DND-41 (cell line): Measurements from ENCODE around the gene TRNAU1AP.

Source experiments
- ATAC-seq: fragments of 200-7000 bp; cut with Tn5 transposase; 3 replicates; pipeline ENCODE4 v1.9.1; 2021; ENCODE audit warnings: low read depth; ENCODE audit not compliant: insufficient read depth
- DNase-seq: peaks from one replicate; pipeline ENCODE4 v3.0.0-alpha.2; 2020
- H2AFZ ChIP-seq: 2 replicates; pipeline ENCODE4 v1.6.0; 2012; ENCODE audit warnings: low read depth, low read length
- H3K27ac ChIP-seq: 2 replicates; pipeline ENCODE4 v1.5.1; 2012; ENCODE audit warnings: low read length, inconsistent platforms
- H3K27me3 ChIP-seq: fragments of 200-600 bp; sonication (generic); 2 replicates; pipeline ENCODE4 v1.6.0; 2012; ENCODE audit warnings: low read length, mild to moderate bottlenecking, inconsistent platforms; ENCODE audit not compliant: insufficient read depth, poor library complexity
- H3K36me3 ChIP-seq: 2 replicates; pipeline ENCODE4 v1.5.1; 2012; ENCODE audit warnings: low read length, inconsistent platforms; ENCODE audit not compliant: insufficient read depth
- H3K4me1 ChIP-seq: 2 replicates; pipeline ENCODE4 v1.5.1; 2012; ENCODE audit warnings: mild to moderate bottlenecking, low read length; ENCODE audit not compliant: insufficient read depth
- H3K4me2 ChIP-seq: 2 replicates; pipeline ENCODE4 v1.6.0; 2012; ENCODE audit warnings: mild to moderate bottlenecking, moderate library complexity, low read length, inconsistent platforms; ENCODE audit not compliant: insufficient read depth
- H3K4me3 ChIP-seq, 2 experiments: fragments of 200-600 bp in 1 of 2; shearing (Covaris generic) in 1 of 2; 2 replicates each; pipeline ENCODE4 v1.5.1; 2012 to 2016; ENCODE audit warnings: inconsistent platforms in 2 of 2, low read length in 2 of 2, mild to moderate bottlenecking in 2 of 2, low read depth in 1 of 2, moderate library complexity in 1 of 2
- H3K79me2 ChIP-seq: 2 replicates; pipeline ENCODE4 v1.6.0; 2012; ENCODE audit warnings: low read length, inconsistent platforms; ENCODE audit not compliant: insufficient read depth
- H3K9ac ChIP-seq: 2 replicates; pipeline ENCODE4 v1.6.0; 2012; ENCODE audit warnings: low read depth, mild to moderate bottlenecking, inconsistent platforms, low read length, moderate library complexity
- H3K9me3 ChIP-seq: 2 replicates; pipeline ENCODE4 v1.5.1; 2012; ENCODE audit warnings: low read length, moderate library complexity, mild to moderate bottlenecking, inconsistent platforms; ENCODE audit not compliant: insufficient read depth, severe bottlenecking
- H4K20me1 ChIP-seq: 2 replicates; pipeline ENCODE4 v1.6.0; 2012; ENCODE audit warnings: low read length; ENCODE audit not compliant: insufficient read depth
- CTCF ChIP-seq: IDR thresholded peaks from 2 replicates; pipeline ENCODE4 v1.5.1; 2012; ENCODE audit warnings: borderline replicate concordance, low read length, moderate library complexity, mild to moderate bottlenecking; ENCODE audit not compliant: poor library complexity, severe bottlenecking; ENCODE audit errors: extremely low read depth
- EZH2 ChIP-seq: IDR thresholded peaks from 3 replicates; pipeline ENCODE4 v1.6.1; 2012; ENCODE audit warnings: borderline replicate concordance, low read depth, mild to moderate bottlenecking, moderate library complexity, low read length, inconsistent platforms; ENCODE audit not compliant: severe bottlenecking

Gene TRNAU1AP

GRCh38 chr1:28604411-28604810, 51.5 kb downstream of the TRNAU1AP start:
- no peak overlapping the region for H3K27ac ChIP-seq
- no peaks in the 10 kb centered on the region for H3K79me2 ChIP-seq
- no peak overlapping the region for H3K4me2 ChIP-seq
- H2AFZ ChIP-seq: no peak overlapping the region
- ATAC-seq: no peak
- DNase-seq: no peak
- H3K4me1 ChIP-seq: no peaks in the 10 kb centered on the region
- no peak overlapping the region for H3K9ac ChIP-seq
- no peak overlapping the region for H3K4me3 ChIP-seq
- no peaks in the 10 kb centered on the region for H4K20me1 ChIP-seq
- peaks cover 54% of the 10 kb centered on the region for H3K36me3 ChIP-seq
- H3K27me3 ChIP-seq: no peaks in the 10 kb centered on the region
- no peak for TF ChIP-seq CTCF
- TF ChIP-seq EZH2: no peak
- no peaks in the 10 kb centered on the region for H3K9me3 ChIP-seq

- no peak overlapping the region for H2AFZ ChIP-seq
- no peaks in the 10 kb centered on the region for H3K27me3 ChIP-seq
- H3K9ac ChIP-seq: no peak overlapping the region
- no peak overlapping the region for H3K4me2 ChIP-seq
- no peaks in the 10 kb centered on the region for H3K4me1 ChIP-seq
- no peaks in the 10 kb centered on the region for H3K79me2 ChIP-seq
- DNase-seq (no peak), ATAC-seq (no peak)
- no peaks in the 10 kb centered on the region for H3K9me3 ChIP-seq
- H3K27ac ChIP-seq: no peak overlapping the region
- TF ChIP-seq CTCF (no peak), EZH2 (no peak)
- no peaks in the 10 kb centered on the region for H4K20me1 ChIP-seq
- H3K4me3 ChIP-seq: no peak overlapping the region
- peaks cover 57% of the 10 kb centered on the region for H3K36me3 ChIP-seq
These were observed 52.1 kb downstream of the TRNAU1AP start for GRCh38 chr1:28604962-28605361.

DNA sequence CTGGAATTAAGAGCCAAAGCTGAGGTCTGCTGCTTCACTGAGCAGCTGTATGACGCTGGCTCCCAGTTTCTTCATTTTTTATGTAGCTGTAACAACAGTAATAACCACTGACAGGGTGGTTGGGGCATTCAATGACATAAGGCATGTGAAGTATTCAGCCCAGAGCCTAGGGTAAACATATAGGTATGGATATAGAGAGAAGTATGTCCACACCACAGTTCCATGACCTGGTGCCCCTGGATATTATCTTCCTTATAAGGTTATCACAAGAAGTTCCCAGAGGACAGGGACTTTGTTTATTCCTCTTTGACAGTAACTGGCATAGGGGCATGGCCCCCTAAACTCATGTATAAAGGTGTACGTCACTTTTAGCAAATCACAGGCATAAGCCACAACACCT, 53.9 kb downstream of the TRNAU1AP start:
- no peaks in the 10 kb centered on the region for H3K79me2 ChIP-seq
- no peaks in the 10 kb centered on the region for H3K4me1 ChIP-seq
- no peak overlapping the region for H2AFZ ChIP-seq
- no peaks in the 10 kb centered on the region for H4K20me1 ChIP-seq
- TF ChIP-seq EZH2 (no peak), CTCF (no peak)
- DNase-seq (no peak), ATAC-seq (no peak)
- H3K27ac ChIP-seq: no peak overlapping the region
- H3K27me3 ChIP-seq: no peaks in the 10 kb centered on the region
- no peak overlapping the region for H3K4me3 ChIP-seq
- H3K9me3 ChIP-seq: no peaks in the 10 kb centered on the region
- H3K9ac ChIP-seq: no peak overlapping the region
- H3K36me3 ChIP-seq: peaks cover 65% of the 10 kb centered on the region
- H3K4me2 ChIP-seq: no peak overlapping the region

- Histone ChIP-seq H3K27ac (no peak overlapping the region), H2AFZ (no peak overlapping the region), H3K4me3 (no peak overlapping the region), H3K9me3 (no peaks in the 10 kb centered on the region), H3K36me3 (peaks cover 49% of the 10 kb centered on the region), H3K4me1 (no peaks in the 10 kb centered on the region), H4K20me1 (no peaks in the 10 kb centered on the region), H3K27me3 (no peaks in the 10 kb centered on the region), H3K79me2 (no peaks in the 10 kb centered on the region), H3K9ac (no peak overlapping the region), H3K4me2 (no peak overlapping the region)
- DNase-seq: no peak
- TF ChIP-seq CTCF: no peak
- TF ChIP-seq EZH2: no peak
- ATAC-seq: no peak
These were observed 60.3 kb downstream of the TRNAU1AP start for GRCh38 chr1:28613175-28613574.
